ENCODE measurements around the gene JHY. TPM values are rescaled to one million over a fixed set of nuclear protein-coding genes. Genes with fewer than 3 reads are reported as not detected.

Gene JHY
- total and polyA plus RNA-seq, 2 of the 8 experiments (the other 6 are each of a cell fraction or from before 2014, with no cell fraction given): 0.29 to 0.91 TPM

DNA sequence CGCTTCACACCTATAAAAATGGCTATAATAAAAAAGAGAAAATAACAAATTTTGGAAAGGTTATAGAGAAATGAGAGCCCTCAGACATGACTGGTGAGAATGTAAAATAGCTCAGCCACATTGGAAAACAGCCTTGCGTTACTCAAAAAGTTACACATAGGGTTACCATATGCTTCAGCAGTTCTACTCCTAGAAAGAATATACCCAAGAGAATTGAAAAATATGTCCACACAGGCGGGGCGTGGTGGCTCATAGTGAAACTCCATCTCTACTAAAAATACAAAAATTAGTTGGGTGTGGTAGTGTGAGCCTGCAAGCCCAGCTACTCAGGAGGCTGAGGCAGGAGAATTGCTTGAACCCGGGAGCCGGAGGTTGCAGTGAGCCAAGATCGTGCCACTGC is 7.6 kb upstream of the JHY start:
- Histone ChIP-seq H3K18ac (ENCODE audit: extremely low read depth, low read length) (no peak overlapping the region), H3K79me2 (ENCODE audit: control insufficient read depth in 1 of 2, insufficient read depth in 2 of 2, low read length in 2 of 2) (no peaks in the 10 kb centered on the region), H2BK12ac (ENCODE audit: low read depth, low read length) (no peak overlapping the region), H2AK5ac (ENCODE audit: low read depth, low read length) (no peak overlapping the region), H3K79me1 (ENCODE audit: low read depth, low read length) (no peaks in the 10 kb centered on the region), H2BK15ac (ENCODE audit: low read length) (no peak overlapping the region), H4K91ac (replicated peaks; ENCODE audit: insufficient read length, low read length) (no peak overlapping the region), H2BK120ac (replicated peaks; ENCODE audit: low read depth, low read length) (no peak overlapping the region), H3K4me2 (ENCODE audit: insufficient read depth in 1 of 2, low read depth in 2 of 2, low read length in 2 of 2) (no peak overlapping the region), H3K56ac (replicated peaks; ENCODE audit: insufficient read length, low read depth, low read length) (no peak overlapping the region), H4K20me1 (replicated peaks in 1 of 2; ENCODE audit: control insufficient read depth in 1 of 2, insufficient read depth in 2 of 2, low read length in 2 of 2) (no peaks in the 10 kb centered on the region), H3K4me3 (ENCODE audit: extremely low read depth in 1 of 4, insufficient read depth in 2 of 4, low read depth in 3 of 4, low read length in 4 of 4) (no peak overlapping the region), H3K36me3 (ENCODE audit: control insufficient read depth in 2 of 4, insufficient read depth in 4 of 4, low read length in 3 of 4) (no peaks in the 10 kb centered on the region), H3K23ac (ENCODE audit: insufficient read length) (no peak overlapping the region), H3K27ac (ENCODE audit: low read depth, low read length) (no peak overlapping the region), H4K8ac (ENCODE audit: extremely low read depth, insufficient read depth, low read length) (no peak overlapping the region), H3K4me1 (replicated peaks in 1 of 4; ENCODE audit: control insufficient read depth in 3 of 4, insufficient read depth in 4 of 4, low read length in 3 of 4) (peaks cover 0 to 8% (median 1%) of the 10 kb centered on the region in 4 experiments; a peak in 4 of 7 replicates), H3K14ac (ENCODE audit: insufficient read length) (no peak overlapping the region), H2BK20ac (ENCODE audit: low read length) (no peak overlapping the region), H3K27me3 (replicated peaks in 1 of 4; ENCODE audit: control insufficient read depth in 3 of 4, extremely low read depth in 1 of 4, insufficient read depth in 3 of 4, low read length in 3 of 4) (no peaks in the 10 kb centered on the region), H3K9me3 (ENCODE audit: insufficient read depth in 2 of 2, low read depth in 1 of 2, low read length in 1 of 2) (no peaks in the 10 kb centered on the region), H2BK5ac (ENCODE audit: low read depth, low read length) (no peak overlapping the region), H3K9ac (replicated peaks in 1 of 4; ENCODE audit: extremely low read depth in 1 of 4, low read depth in 3 of 4, low read length in 3 of 4) (no peak overlapping the region), H4K5ac (ENCODE audit: insufficient read length, low read depth, low read length) (no peak overlapping the region), H3K4ac (replicated peaks; ENCODE audit: insufficient read length, low read depth, low read length) (no peak overlapping the region), H2AFZ (ENCODE audit: low read length) (no peak overlapping the region), H3K23me2 (ENCODE audit: low read depth, low read length) (no peaks in the 10 kb centered on the region)
- ChIA-PET POLR2A (ENCODE audit: partially characterized antibody) (interaction anchor here (1.1 kb wide), 1 partner anchor 187 kb away, joined by 4 read pairs; the partner anchor contains the start of gene HSPA8), CTCF (ENCODE audit: partially characterized antibody) (interaction anchor here (1.2 to 3.4 kb wide), 3 partner anchors 11 to 769 kb away, joined by 3 to 14 read pairs (median 4); no protein-coding TSS in a partner anchor)
- no peak for TF ChIP-seq TCF12 (IDR thresholded peaks at IDR 0.05; ENCODE audit: low read depth, low read length)
- no peak for TF ChIP-seq SIN3A (conservative IDR thresholded peaks at IDR 0.05 in 1 of 2, IDR thresholded peaks at IDR 0.05 in 1 of 2; ENCODE audit: low read depth in 1 of 2, low read length in 2 of 2)
- no peak for TF ChIP-seq CBX5 (IDR thresholded peaks at IDR 0.05; ENCODE audit: low read depth, low read length)
- no peak for TF ChIP-seq BACH1 (IDR thresholded peaks at IDR 0.05; ENCODE audit: low read length)
- TF ChIP-seq SP2 (IDR thresholded peaks at IDR 0.05; ENCODE audit: low read length): no peak
- TF ChIP-seq JUND (IDR thresholded peaks at IDR 0.05; ENCODE audit: low read length): no peak
- TF ChIP-seq HDAC6 (IDR thresholded peaks at IDR 0.05; ENCODE audit: low read depth, low read length): no peak
- no peak for TF ChIP-seq HDAC2 (IDR thresholded peaks at IDR 0.05; ENCODE audit: borderline replicate concordance in 1 of 2, low read depth in 2 of 2, low read length in 2 of 2)
- TF ChIP-seq CTBP2 (IDR thresholded peaks at IDR 0.05; ENCODE audit: borderline replicate concordance, insufficient read depth, insufficient read length, low read length): no peak
- 84% methylated on average over 7 of the region's 7 CpGs; no CpG with 5 or more reads in 1 of the 2 experiments for WGBS, 2 experiments (ENCODE audit: extremely low coverage in 1 of 2, insufficient coverage in 1 of 2, insufficient read length in 1 of 2, insufficient replicate concordance in 2 of 2, low coverage in 1 of 2, low lambda C conversion rate in 2 of 2, missing lambda C conversion rate in 1 of 2)
- no peak for DNase-seq (ENCODE audit: low read depth in 1 of 2, low spot score in 2 of 2)
- FAIRE-seq: no peak

Data from H1 (cell line).